Measurements from ENCODE around the gene KRTAP10-11.
"Not testable (repeated sequence)": the region's sequence is repeated elsewhere in the genome, so short reads cannot be mapped to it uniquely, and the experiment has no call there.

Gene KRTAP10-11

GRCh38 chr21:44666401-44667320 is 20.4 kb downstream of the KRTAP10-11 start, which contains the start of gene KRTAP12-2:
Gene KRTAP12-2, minus strand, starts transcription at chr21:44666927. Its CDS starts 41 bp downstream, at chr21:44666886.
- DNase-seq (ENCODE audit: low read depth): no peak

DNA sequence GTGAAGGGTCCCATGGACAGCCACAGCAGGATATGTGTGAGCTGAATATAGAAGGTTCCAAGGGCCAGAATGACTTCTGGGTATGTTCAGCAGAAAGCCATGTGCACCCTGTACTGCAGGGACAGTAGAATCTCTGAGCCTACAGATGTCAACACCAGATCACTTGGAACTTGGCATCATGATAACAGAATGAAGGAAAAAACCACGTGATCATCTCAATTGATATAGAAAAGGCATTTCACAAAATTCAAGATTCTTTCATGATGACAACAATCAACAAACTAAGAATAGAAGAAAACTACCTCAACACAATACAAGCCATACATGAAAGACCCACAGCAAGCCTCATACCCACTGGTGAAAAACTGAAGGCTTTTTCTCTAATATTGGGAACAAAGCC is 21.4 kb downstream of the KRTAP10-11 start:
- DNase-seq (ENCODE audit: low read depth): no peak

DNA sequence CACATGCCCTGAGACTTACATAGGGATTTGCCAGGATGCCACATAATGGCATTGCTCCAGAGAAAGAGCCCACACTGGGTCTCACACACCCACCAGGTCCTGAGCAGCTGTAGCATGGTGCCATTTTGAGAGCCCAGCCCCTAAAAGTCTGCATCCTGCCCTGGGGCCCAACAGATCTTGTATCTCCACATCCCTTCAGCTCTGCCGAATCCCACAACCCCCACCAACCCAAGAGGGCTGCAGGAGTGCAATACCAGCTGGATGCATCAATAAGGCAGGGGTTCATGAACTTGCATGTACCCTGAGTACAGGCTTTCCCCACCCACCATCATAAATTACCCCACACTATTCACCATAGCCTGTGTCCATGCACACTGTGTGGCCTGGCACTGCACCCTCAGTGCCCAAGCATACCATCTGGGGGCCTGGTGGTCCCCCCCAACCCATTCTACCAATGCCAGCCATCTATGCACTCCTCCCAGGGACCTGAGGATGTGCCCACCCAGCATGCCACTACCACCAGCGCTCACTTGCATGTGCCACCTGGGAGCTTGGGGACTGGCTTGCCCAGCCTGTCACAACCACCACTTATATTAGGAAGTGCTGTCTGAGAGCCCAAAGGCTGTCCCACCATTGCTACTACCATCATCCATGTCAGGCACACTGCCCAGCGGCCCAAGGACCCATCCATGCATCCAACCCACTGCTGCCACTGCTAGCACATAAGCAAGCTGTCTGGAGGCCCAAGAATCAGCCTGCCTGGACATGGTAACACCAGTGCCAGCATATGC is 24.6 kb downstream of the KRTAP10-11 start:
- DNase-seq (ENCODE audit: low read depth): no peak

- no peak for DNase-seq (ENCODE audit: low read depth)
Measured at GRCh38 chr21:44671911-44672310, 25.7 kb downstream of the KRTAP10-11 start.

DNA sequence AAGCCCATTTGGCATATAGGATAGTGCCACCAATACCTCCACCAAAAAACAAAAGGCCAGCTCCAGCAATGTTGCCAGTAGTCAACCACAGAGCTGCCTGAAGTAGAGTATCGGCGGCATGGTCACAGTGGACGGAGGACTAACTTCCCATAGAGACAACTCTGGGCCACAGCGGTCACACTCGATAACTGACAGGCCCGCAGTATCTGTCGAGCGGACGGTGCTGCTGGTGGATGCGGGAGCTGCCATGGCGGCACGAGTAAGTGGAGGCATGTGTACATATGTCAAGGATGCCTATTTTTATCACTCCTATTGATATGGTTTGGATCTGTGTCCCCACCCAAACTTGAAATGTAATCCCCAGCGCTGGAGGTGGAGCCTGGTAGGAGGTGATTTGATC is 31.7 kb downstream of the KRTAP10-11 start:
- no peak for DNase-seq (ENCODE audit: low read depth)

DNA sequence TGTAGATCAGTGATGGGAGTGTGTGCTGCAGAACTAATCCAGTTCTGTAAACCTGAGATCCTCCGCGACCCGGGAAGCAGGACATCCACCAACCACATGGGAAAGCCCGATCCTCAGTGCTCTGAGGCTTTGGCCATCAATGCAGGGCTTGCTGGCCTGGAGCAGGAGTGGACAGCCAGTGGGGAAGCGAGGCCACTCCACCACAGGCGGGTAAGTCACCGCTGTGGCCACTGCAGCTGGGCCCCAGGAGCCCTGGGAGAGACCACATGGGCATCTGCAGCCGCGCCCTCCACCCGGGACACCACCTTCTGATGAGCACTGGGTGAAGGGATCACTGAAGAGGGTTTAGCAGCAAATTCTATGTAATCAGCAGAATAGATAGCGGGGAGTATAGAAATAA is 34.9 kb downstream of the KRTAP10-11 start:
- no peak for DNase-seq (ENCODE audit: low read depth)

DNA sequence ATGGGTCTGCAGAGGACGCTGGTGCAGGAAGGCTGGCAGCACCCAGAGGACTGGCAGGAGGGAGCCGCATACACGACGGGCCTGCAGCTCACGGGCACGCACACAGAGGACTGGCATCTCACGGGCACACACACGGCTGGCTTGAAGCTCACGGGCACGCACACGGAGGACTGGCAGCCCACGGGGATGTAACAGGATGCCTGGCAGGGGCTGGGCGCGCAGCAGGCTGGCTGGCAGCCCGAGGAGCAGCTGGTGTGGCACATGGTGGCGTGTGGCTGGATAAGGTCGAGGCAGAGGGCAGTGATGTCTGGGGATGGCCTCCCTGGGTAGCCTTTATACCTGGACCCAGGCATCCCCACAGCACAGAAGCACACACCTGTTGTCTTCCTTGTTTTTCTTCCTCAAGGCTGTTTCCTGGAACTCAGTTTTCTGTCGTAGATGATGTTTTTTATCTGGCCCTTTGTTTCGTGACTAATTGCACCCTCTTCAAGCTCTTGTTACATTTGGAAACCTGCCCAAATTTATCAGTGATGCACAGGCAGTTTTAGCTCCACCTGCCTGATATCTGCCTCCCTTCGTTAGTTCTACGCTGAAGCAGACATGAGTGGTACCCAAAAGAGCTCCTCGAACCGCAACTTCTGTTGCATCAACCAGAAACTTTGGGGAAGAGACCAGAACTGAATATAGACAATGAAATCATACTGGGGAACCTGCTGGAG is 35.8 kb downstream of the KRTAP10-11 start, which contains the start of gene KRTAP12-1:
Gene KRTAP12-1, minus strand, starts transcription at position 303 of the 719 bp plus-strand sequence. Its CDS starts 40 bp downstream, at position 263.
- no peak for DNase-seq (ENCODE audit: low read depth)

- DNase-seq (ENCODE audit: low read depth): no peak
Measured at GRCh38 chr21:44682580-44683151, 36.5 kb downstream of the KRTAP10-11 start.

DNA sequence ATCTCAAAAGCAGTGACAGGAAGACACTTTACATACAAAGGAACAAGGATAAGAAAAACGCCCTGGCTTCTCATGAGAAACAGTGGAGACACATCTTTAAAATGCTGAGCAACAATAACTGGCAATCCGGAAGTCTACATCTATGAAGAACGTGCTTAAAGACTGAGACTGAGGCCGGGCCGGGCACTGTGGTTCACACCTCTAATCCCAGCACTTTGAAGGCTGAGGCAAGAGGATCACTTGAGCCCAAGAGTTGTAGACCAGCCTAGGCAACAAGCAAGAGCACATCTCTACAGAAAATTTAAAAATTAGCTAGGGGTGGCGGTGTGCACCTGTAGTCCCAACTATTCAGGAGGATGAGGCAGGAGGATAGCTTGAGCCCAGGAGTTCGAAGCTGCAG is 37.9 kb downstream of the KRTAP10-11 start:
- no peak for DNase-seq (ENCODE audit: low read depth)

GRCh38 chr21:44684483-44684882 is 38.3 kb downstream of the KRTAP10-11 start:
- DNase-seq (ENCODE audit: low read depth): no peak

GRCh38 chr21:44685050-44685449 is 38.8 kb downstream of the KRTAP10-11 start:
- not testable (repeated sequence) for DNase-seq (ENCODE audit: low read depth)

DNA sequence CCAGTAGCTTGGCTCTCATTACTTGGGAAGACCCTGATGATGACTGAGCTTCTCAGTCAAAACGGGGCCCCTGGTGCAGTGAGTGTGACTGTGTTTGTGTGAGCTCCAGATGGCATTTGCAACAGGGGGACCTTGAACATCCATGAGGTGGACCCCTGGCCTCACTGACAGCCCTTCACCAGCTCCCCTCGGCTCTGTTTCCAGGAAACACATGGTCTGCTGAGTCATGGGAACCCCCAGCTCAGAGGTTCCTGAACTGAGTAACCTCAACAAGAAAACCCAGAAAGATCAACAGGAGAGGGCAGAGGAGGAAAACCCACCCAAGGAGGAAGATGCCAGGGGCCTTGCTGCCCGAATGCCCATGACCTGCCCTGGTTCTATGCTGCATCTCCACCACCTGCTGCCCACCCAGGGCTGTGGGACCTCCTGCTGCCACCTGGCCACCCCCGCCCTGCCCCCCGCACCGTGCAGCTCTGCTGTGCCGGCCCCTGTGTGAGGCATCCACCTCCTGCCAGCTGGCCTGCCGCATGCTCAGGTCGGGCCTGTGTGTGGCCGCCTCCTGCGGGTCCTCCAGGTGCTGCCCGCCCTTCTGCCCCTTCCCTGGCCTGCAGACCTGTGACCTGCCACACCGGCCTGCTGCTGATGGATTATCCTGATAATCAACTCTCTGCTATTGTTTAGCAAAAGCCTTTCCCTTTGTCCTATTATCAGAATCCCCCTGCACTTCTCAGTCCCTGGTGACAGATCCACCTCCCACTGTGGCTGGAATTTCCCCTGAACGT is 40.0 kb downstream of the KRTAP10-11 start:
- no peak for DNase-seq (ENCODE audit: low read depth)

DNA sequence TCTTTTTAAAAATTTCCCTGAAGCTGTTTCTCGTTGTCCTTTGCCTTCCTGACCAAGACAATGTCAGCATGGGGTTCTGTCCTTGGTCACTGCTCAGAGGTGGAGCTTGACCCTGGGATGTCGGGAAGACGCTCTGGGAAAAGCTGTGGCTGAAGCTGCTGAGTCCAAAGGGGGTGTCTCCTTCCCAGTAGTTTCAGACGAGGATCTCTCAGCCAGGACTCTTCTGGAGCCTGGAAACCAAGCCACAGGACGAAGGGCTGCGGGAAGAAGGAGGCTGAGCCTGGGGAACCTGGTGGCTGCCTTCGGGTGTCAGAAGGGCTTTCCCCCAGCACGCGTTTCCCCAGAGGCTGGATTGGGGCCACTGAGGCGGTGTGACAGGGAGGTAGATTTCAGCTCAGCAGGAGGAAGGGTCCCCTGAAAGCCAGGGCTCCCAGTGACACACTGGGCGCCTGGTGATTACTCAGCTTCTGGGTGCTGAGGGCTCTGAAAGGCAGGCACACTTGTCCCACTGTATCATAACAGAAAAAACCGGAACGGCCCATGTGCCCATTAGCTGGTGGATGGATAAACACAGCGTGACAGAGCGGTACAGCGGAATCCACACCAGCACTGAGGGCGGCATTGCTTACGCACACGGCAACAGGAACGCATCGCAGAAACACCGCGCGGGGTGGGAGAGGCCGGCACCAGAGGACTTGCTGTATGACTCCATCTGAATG is 40.8 kb downstream of the KRTAP10-11 start:
- no peak for DNase-seq (ENCODE audit: low read depth)

GRCh38 chr21:44687671-44688070 is 41.5 kb downstream of the KRTAP10-11 start:
- DNase-seq (ENCODE audit: low read depth): no peak

GRCh38 chr21:44689740-44690139 is 43.5 kb downstream of the KRTAP10-11 start:
- not testable (repeated sequence) for DNase-seq (ENCODE audit: low read depth)

GRCh38 chr21:44691686-44692085 is 45.5 kb downstream of the KRTAP10-11 start:
- DNase-seq (ENCODE audit: low read depth): no peak

DNA sequence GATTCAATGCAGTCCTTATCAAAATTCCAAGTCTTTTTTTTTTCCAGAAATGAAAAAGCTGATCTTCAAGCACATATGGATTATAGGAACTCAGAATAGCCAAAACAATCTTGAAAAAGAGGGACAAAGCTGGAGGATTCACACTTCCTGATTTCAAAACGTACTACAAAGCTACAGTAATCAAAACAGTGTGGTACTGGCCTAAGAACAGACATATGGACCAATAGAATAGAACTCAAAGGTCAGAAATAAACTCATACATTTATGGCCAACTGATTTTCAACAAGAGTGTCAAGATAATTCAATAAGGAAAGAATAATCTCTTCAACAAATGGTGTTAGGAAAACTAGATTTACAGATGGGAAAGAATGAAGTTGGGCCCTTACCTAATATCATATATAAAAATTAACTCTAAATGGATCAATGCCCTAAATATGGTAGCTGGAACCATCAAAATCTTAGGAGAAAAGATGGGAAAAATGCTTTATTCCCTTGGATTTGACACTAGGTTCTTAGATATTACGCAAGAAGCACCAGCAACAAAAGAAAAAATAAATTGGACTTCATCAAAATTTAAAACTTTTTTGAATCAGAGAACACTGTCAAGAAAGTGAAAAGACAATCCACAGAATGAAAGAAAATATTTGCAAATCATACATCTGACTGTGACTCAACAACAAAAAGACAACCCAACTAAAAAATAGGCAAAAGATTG is 46.7 kb downstream of the KRTAP10-11 start:
- DNase-seq (ENCODE audit: low read depth): no peak

GRCh38 chr21:44694776-44695175 is 48.6 kb downstream of the KRTAP10-11 start:
- no peak for DNase-seq (ENCODE audit: low read depth)

- no peak for DNase-seq (ENCODE audit: low read depth)
Measured at GRCh38 chr21:44695184-44695583, 49.0 kb downstream of the KRTAP10-11 start.

DNA sequence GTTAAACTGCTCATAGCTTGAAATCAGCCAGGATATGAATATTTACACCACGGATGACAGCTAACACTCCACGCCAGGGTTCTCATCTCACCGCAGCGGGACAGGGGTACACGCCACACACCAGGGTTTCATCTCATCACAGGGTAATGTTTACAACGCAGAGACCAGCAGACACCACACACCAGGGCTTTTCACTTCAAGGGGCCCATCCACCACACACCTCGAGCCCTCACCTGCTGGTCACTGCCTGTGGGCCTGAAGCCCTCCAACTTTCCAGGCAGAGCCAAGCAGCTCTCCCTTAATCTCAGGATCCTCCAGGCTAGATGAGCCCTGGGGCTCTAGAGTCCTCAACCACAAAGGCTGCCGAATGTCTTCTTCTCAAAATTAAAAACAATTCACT is 49.4 kb downstream of the KRTAP10-11 start:
- no peak for DNase-seq (ENCODE audit: low read depth)
